HepG2 (cell line): ENCODE results near the gene RMRP. TPM values are rescaled to one million over a fixed set of nuclear protein-coding genes. Genes with fewer than 3 reads are reported as not detected.

Experiments
- ATAC-seq: fragments of 200-7000 bp; cut with Tn5 transposase; 3 replicates; pipeline ENCODE4 v1.9.1; 2020; ENCODE audit warnings: mild to moderate bottlenecking, moderate library complexity
- BruUV-seq: library from RNA; stranded (reverse); fragments of 400-500 nt; replicated peaks from 2 replicates; lab custom pipeline; 2021; lab: Mats Ljungman, UMichigan
- CTCF ChIA-PET: fragments of 300-600 bp; formaldehyde crosslinking; extraction: SDS; loops from one replicate; lab custom pipeline; 2021; ENCODE audit warnings: low total read pairs, inconsistent platforms, low intra/inter-chr PET ratio; lab: Yijun Ruan, JAX
- POLR2A ChIA-PET: fragments of 350-600 bp; sonication (Branson Sonifier 250); formaldehyde crosslinking; loops from one replicate; lab custom pipeline; 2020; ENCODE audit warnings: antibody characterized with exemption, inconsistent platforms; lab: Yijun Ruan, JAX
- DNase-seq: peaks from one replicate; pipeline ENCODE4 v3.0.0-alpha.2; 2015; ENCODE audit warnings: low spot score
- FAIRE-seq: peaks from 3 replicates; lab custom pipeline; 2011; peaks lifted over from hg19 to GRCh38; lab: Jason Lieb, UNC
- H2AFZ ChIP-seq: one replicate; pipeline ENCODE4 v1.6.1; 2011; ENCODE audit warnings: low read length, inconsistent platforms
- H3K27ac ChIP-seq: fragments of 300-600 bp; 3 replicates; pipeline ENCODE4 v1.8.0; 2011; ENCODE audit warnings: mixed run types, mild to moderate bottlenecking, mixed read lengths, low read length, inconsistent platforms; ENCODE audit not compliant: insufficient read depth; ENCODE audit errors: extremely low read length
- H3K27me3 ChIP-seq, 2 experiments: fragments of 200-600 bp in 1 of 2; 2 replicates in 1 of 2; 3 replicates in 1 of 2; pipeline versions ENCODE4 v1.6.0 to v1.8.0; 2011; ENCODE audit warnings: low read length in 2 of 2, mild to moderate bottlenecking in 2 of 2, moderate library complexity in 2 of 2, inconsistent platforms in 1 of 2; ENCODE audit not compliant: insufficient read depth in 2 of 2, control insufficient read depth in 1 of 2
- H3K36me3 ChIP-seq, 2 experiments: fragments of 200-600 bp in 1 of 2; replicated peaks in 1 of 2; 2 replicates in 1 of 2; 3 replicates in 1 of 2; pipeline versions ENCODE4 v1.5.1 to v1.8.0; 2011; ENCODE audit warnings: low read length in 2 of 2, inconsistent platforms in 1 of 2; ENCODE audit not compliant: insufficient read depth in 2 of 2, control insufficient read depth in 1 of 2
- H3K4me1 ChIP-seq: 2 replicates; pipeline ENCODE4 v1.5.1; 2012; ENCODE audit warnings: low read length, inconsistent platforms; ENCODE audit not compliant: insufficient read depth
- H3K4me2 ChIP-seq: 2 replicates; pipeline ENCODE4 v1.6.0; 2011; ENCODE audit warnings: low read depth, low read length, inconsistent platforms
- H3K4me3 ChIP-seq, 3 experiments: fragments of 200-600 bp in 1 of 3; sonication (generic), shearing (Covaris generic) in 1 of 3; replicated peaks in 1 of 3; 2 replicates each; pipeline ENCODE4 v1.5.1; 2011 to 2016; ENCODE audit warnings: low read length in 3 of 3, inconsistent platforms in 2 of 3, low read depth in 2 of 3, mild to moderate bottlenecking in 2 of 3, control low read depth in 1 of 3, mixed read lengths in 1 of 3; ENCODE audit not compliant: insufficient read depth in 1 of 3
- H3K79me2 ChIP-seq: one replicate; pipeline ENCODE4 v1.6.1; 2011; ENCODE audit warnings: low read length, inconsistent platforms; ENCODE audit not compliant: insufficient read depth
- H3K9ac ChIP-seq: 2 replicates; pipeline ENCODE4 v1.6.0; 2011; ENCODE audit warnings: mild to moderate bottlenecking, low read depth, low read length, inconsistent platforms; ENCODE audit not compliant: insufficient read depth
- H3K9me3 ChIP-seq: 2 replicates; pipeline ENCODE4 v1.5.1; 2012; ENCODE audit warnings: mild to moderate bottlenecking, low read length
- H4K20me1 ChIP-seq: 2 replicates; pipeline ENCODE4 v1.6.0; 2011; ENCODE audit warnings: inconsistent platforms, mild to moderate bottlenecking, low read length, moderate library complexity; ENCODE audit not compliant: insufficient read depth
- ARHGAP35 ChIP-seq: sonication (generic); formaldehyde crosslinking; IDR thresholded peaks from 2 replicates; pipeline ENCODE4 v1.9.0; 2022; ENCODE audit warnings: mild to moderate bottlenecking, inconsistent platforms, moderate library complexity, missing genetic modification reagents, borderline replicate concordance
- CEBPG ChIP-seq: IDR thresholded peaks from 2 replicates; pipeline ENCODE4 v1.6.1; 2016
- FOXJ3 ChIP-seq: sonication (generic); formaldehyde crosslinking; IDR thresholded peaks from 2 replicates; pipeline ENCODE4 v1.4.0; 2020; ENCODE audit warnings: missing genetic modification reagents, mild to moderate bottlenecking, borderline replicate concordance
- FOXK2 ChIP-seq: fragments of 450-650 bp; IDR thresholded peaks from 2 replicates; pipeline ENCODE4 v1.6.1; 2016
- FOXM1 ChIP-seq: sonication (generic); formaldehyde crosslinking; IDR thresholded peaks from 2 replicates; pipeline ENCODE4 v1.5.0; 2020; ENCODE audit warnings: missing genetic modification reagents
- NFIC ChIP-seq: IDR thresholded peaks from 2 replicates; pipeline ENCODE4 v1.6.1; 2012; ENCODE audit warnings: mild to moderate bottlenecking, low read length, inconsistent platforms
- RFXANK ChIP-seq: IDR thresholded peaks from 2 replicates; pipeline ENCODE4 v1.6.1; 2016
- SAP130 ChIP-seq: IDR thresholded peaks from 2 replicates; pipeline ENCODE4 v1.6.1; 2016; ENCODE audit warnings: low read depth
- THAP9 ChIP-seq: sonication (generic); formaldehyde crosslinking; IDR thresholded peaks from 2 replicates; pipeline ENCODE4; 2020; ENCODE audit warnings: missing genetic modification reagents, mild to moderate bottlenecking, borderline replicate concordance
- ZC3H4 ChIP-seq: sonication (generic); formaldehyde crosslinking; IDR thresholded peaks from 2 replicates; pipeline ENCODE4 v1.4.0; 2020; ENCODE audit warnings: missing genetic modification reagents, borderline replicate concordance
- ZSCAN30 ChIP-seq: sonication (generic); formaldehyde crosslinking; IDR thresholded peaks from 2 replicates; pipeline ENCODE4 v1.5.0; 2020; ENCODE audit warnings: mild to moderate bottlenecking, missing genetic modification reagents
- WGBS: methylation state at CpG from one replicate; pipeline ENCODE4 v1.1.6; 2017; ENCODE audit warnings: low lambda C conversion rate; 5-methylcytosine and 5-hydroxymethylcytosine counted together
- in situ Hi-C: cut with HindIII; loops from 2 replicates; pipeline ENCODE4 v1.10.0; 2017; ENCODE audit warnings: low pct_unique_long_range_greater_than_20kb; ENCODE audit not compliant: extremely low pct_ligation_motif_present
- intact Hi-C: fragments of 100-400 bp; cut with micrococcal nuclease; formaldehyde crosslinking; loops from one replicate; pipeline ENCODE4 v1.10.0; 2022; ENCODE audit not compliant: unreplicated experiment
- polyA plus RNA-seq, 8 experiments: library from polyadenylated mRNA; depleted of rRNA in 3 of 8; stranded (reverse) in 7 of 8; unstranded in 1 of 8; fragments of >200 nt; fragmentation: Illumina TruSeq in 4 of 8; extraction: Trizol in 4 of 8; gene quantifications; 2 replicates each; pipeline versions ENCODE4 v1.2.1 to v1.2.3, GENCODE V29; 2011 to 2016; ENCODE audit warnings: low read depth in 4 of 8, missing spikeins in 1 of 8, mixed read lengths in 1 of 8; ENCODE audit not compliant: insufficient read depth in 1 of 8
- total RNA-seq, 5 experiments: library from RNA; depleted of rRNA; stranded (reverse); fragments of >200 nt; fragmentation: Illumina TruSeq; extraction: Trizol; gene quantifications; 2 replicates each; pipeline ENCODE4 v1.2.3, GENCODE V29; 2016; ENCODE audit warnings: low read depth in 1 of 5
- TF ChIP-seq, protein P1 (sequence below): sonication (generic); formaldehyde crosslinking; IDR thresholded peaks from 2 replicates; pipeline ENCODE4 v1.5.1; 2020; ENCODE audit warnings: mild to moderate bottlenecking, missing genetic modification reagents, moderate library complexity
- TF ChIP-seq, protein P2 (sequence below): sonication (generic); formaldehyde crosslinking; IDR thresholded peaks from 2 replicates; pipeline ENCODE4 v1.9.0; 2021; ENCODE audit warnings: mild to moderate bottlenecking, missing genetic modification reagents
- TF ChIP-seq, protein P3 (sequence below): IDR thresholded peaks from 2 replicates; pipeline ENCODE4 v1.6.1; 2018; ENCODE audit warnings: missing genetic modification reagents, mild to moderate bottlenecking, missing compliant biosample characterization

Gene RMRP
- total and polyA plus RNA-seq, 2 of the 13 experiments (the other 11 are each of a cell fraction or from before 2014, with no cell fraction given), result 51.4 to 4,025 TPM

GRCh38 chr9:35665471-35665818, 7.6 kb upstream of the RMRP start:
- Histone ChIP-seq H3K9ac (peak overlapping the region; percentile 83), H3K79me2 (peaks cover 10% of the 10 kb centered on the region), H3K36me3 (peaks cover 4 to 10% of the 10 kb centered on the region in 2 experiments; a peak in 3 of 5 replicates), H3K4me3 (peak overlapping the region; percentile 21 to 85 (median 64)), H4K20me1 (no peaks in the 10 kb centered on the region), H3K27ac (peak overlapping the region; percentile 73), H2AFZ (no peak overlapping the region), H3K4me2 (peak overlapping the region; percentile 82), H3K4me1 (peaks cover 80% of the 10 kb centered on the region), H3K27me3 (no peaks in the 10 kb centered on the region), H3K9me3 (no peaks in the 10 kb centered on the region)
- 29% methylated on average over 5 of the region's 5 CpGs for WGBS
- FAIRE-seq (no peak), DNase-seq (no peak), ATAC-seq (no peak)
- BruUV-seq, result no TSS peak
- POLR2A ChIA-PET, result interaction anchor here (0.9 to 2.5 kb wide), 10 partner anchors 8 to 66 kb away, joined by 3 to 24 read pairs (median 6); partner anchors contain the start of genes CA9, CREB3 and TLN1
- CTCF ChIA-PET, result interaction anchor here (1.6 kb wide), 1 partner anchor 31 kb away, joined by 5 read pairs; no protein-coding TSS in a partner anchor
- in situ Hi-C loops, result loop anchor here (5.0 kb wide), 1 partner anchor 62 kb away; no protein-coding TSS in a partner anchor
- intact Hi-C loops, result no loop called here
- TF ChIP-seq, protein P1, sequence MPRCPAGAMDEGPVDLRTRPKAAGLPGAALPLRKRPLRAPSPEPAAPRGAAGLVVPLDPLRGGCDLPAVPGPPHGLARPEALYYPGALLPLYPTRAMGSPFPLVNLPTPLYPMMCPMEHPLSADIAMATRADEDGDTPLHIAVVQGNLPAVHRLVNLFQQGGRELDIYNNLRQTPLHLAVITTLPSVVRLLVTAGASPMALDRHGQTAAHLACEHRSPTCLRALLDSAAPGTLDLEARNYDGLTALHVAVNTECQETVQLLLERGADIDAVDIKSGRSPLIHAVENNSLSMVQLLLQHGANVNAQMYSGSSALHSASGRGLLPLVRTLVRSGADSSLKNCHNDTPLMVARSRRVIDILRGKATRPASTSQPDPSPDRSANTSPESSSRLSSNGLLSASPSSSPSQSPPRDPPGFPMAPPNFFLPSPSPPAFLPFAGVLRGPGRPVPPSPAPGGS (CRISPR knock-in tag), result no peak
- TF ChIP-seq FOXK2, result no peak
- no peak for TF ChIP-seq RFXANK (CRISPR knock-in tag)
- TF ChIP-seq ARHGAP35 (CRISPR knock-in tag), result no peak
- TF ChIP-seq, protein P2, sequence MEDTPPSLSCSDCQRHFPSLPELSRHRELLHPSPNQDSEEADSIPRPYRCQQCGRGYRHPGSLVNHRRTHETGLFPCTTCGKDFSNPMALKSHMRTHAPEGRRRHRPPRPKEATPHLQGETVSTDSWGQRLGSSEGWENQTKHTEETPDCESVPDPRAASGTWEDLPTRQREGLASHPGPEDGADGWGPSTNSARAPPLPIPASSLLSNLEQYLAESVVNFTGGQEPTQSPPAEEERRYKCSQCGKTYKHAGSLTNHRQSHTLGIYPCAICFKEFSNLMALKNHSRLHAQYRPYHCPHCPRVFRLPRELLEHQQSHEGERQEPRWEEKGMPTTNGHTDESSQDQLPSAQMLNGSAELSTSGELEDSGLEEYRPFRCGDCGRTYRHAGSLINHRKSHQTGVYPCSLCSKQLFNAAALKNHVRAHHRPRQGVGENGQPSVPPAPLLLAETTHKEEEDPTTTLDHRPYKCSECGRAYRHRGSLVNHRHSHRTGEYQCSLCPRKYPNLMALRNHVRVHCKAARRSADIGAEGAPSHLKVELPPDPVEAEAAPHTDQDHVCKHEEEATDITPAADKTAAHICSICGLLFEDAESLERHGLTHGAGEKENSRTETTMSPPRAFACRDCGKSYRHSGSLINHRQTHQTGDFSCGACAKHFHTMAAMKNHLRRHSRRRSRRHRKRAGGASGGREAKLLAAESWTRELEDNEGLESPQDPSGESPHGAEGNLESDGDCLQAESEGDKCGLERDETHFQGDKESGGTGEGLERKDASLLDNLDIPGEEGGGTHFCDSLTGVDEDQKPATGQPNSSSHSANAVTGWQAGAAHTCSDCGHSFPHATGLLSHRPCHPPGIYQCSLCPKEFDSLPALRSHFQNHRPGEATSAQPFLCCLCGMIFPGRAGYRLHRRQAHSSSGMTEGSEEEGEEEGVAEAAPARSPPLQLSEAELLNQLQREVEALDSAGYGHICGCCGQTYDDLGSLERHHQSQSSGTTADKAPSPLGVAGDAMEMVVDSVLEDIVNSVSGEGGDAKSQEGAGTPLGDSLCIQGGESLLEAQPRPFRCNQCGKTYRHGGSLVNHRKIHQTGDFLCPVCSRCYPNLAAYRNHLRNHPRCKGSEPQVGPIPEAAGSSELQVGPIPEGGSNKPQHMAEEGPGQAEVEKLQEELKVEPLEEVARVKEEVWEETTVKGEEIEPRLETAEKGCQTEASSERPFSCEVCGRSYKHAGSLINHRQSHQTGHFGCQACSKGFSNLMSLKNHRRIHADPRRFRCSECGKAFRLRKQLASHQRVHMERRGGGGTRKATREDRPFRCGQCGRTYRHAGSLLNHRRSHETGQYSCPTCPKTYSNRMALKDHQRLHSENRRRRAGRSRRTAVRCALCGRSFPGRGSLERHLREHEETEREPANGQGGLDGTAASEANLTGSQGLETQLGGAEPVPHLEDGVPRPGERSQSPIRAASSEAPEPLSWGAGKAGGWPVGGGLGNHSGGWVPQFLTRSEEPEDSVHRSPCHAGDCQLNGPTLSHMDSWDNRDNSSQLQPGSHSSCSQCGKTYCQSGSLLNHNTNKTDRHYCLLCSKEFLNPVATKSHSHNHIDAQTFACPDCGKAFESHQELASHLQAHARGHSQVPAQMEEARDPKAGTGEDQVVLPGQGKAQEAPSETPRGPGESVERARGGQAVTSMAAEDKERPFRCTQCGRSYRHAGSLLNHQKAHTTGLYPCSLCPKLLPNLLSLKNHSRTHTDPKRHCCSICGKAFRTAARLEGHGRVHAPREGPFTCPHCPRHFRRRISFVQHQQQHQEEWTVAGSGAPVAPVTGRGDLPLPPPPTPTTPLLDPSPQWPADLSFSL (CRISPR knock-in tag), result no peak
- no peak for TF ChIP-seq ZSCAN30 (CRISPR knock-in tag)
- no peak for TF ChIP-seq CEBPG (CRISPR knock-in tag)
- TF ChIP-seq ZC3H4 (CRISPR knock-in tag), result no peak
- TF ChIP-seq FOXJ3 (CRISPR knock-in tag), result no peak
- no peak for TF ChIP-seq SAP130 (CRISPR knock-in tag)
- no peak for TF ChIP-seq THAP9 (CRISPR knock-in tag)
- no peak for TF ChIP-seq NFIC
- TF ChIP-seq FOXM1 (CRISPR knock-in tag), result no peak
- TF ChIP-seq, protein P3, sequence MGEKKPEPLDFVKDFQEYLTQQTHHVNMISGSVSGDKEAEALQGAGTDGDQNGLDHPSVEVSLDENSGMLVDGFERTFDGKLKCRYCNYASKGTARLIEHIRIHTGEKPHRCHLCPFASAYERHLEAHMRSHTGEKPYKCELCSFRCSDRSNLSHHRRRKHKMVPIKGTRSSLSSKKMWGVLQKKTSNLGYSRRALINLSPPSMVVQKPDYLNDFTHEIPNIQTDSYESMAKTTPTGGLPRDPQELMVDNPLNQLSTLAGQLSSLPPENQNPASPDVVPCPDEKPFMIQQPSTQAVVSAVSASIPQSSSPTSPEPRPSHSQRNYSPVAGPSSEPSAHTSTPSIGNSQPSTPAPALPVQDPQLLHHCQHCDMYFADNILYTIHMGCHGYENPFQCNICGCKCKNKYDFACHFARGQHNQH (CRISPR knock-in tag), result no peak
